ENCODE measurements around the gene MS4A18. TPM values are rescaled to one million over a fixed set of nuclear protein-coding genes. Genes with fewer than 3 reads are reported as not detected.

MS4A18 gene
- total RNA-seq: not detected in 2 replicates

DNA sequence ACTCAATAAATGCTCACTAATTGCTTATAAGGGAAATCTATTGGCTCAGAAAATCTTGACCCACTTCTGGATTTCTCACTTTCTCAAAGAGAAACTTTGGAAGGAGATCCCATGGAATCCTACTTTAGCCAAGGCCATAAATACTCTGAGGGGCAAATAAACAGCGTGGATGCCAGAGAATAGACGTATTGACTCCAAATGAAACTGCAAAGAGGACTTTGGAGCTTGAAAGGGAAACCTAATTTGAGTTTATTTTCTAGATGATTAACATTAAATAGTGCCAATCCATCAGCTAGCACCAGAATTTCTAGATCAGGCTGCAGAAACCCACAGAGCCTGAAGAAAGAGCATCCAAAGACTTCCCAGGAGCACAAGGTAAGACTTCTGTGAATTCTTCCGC, at the start of gene MS4A18:
Gene MS4A18 (plus strand): TSS at position 301 of the 400 bp plus-strand sequence.

DNA sequence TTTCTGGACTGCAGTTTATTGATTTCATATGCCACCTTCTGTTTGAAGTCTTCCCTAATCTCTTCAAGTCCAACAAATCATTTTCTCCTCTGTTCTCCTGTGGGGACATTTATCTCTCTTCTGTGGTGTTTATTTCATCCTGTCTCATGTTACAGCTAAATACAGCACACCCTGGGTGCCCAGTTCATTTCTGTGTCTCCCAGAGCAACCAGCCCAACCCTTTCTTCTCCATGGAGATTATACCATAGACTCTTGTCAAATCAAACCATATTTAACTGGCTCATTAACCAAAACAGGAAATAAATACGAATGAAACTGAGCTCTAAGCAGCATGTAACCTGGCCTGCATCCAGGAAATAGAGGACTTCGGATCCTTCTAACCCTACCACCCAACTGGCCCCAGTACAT, 25.2 kb upstream of the MS4A18 start, which contains the start of gene MS4A8:
Gene MS4A8 (plus strand): TSS at position 329 of the 408 bp plus-strand sequence. CDS start 1,249 bp downstream, outside the sequence.

DNA sequence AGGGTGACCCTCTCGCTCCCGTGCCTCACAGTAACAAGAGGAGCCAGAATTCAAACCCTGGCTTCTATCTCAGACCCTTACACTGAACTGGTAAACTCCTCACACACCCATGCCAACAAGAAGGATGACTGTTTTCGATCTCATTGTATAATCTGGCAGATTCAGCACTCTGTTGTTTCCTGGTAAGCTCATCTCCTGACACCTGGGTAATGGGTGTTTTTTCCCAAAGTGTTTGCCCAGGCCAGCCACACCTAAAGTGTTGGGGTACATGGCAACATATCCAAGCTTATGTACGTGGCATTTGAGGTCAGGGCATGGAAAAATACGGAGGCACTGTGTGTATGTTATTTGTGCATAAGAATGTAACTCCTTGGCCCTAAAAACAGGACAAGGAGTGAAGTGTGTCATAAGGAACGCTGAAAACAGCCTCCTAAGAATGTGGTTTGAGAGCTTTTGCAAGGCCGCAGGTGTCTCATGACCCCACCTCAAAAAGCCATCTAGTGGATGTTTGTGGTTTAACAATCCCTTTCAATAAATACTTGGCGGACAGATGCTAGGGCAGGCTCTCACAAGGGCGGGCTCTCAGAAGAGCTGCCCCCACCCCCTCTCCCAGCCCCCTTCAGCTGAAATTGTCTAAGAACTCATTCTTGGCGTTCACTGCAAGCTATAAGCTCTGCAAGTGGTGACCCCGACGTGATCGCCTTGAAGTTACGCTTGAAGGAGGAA, 31.9 kb downstream of the MS4A18 start, which contains the start of gene MS4A15:
Gene MS4A15 (plus strand): TSS at position 561 of the 726 bp plus-strand sequence. CDS start 6,867 bp downstream, outside the sequence.

DNA sequence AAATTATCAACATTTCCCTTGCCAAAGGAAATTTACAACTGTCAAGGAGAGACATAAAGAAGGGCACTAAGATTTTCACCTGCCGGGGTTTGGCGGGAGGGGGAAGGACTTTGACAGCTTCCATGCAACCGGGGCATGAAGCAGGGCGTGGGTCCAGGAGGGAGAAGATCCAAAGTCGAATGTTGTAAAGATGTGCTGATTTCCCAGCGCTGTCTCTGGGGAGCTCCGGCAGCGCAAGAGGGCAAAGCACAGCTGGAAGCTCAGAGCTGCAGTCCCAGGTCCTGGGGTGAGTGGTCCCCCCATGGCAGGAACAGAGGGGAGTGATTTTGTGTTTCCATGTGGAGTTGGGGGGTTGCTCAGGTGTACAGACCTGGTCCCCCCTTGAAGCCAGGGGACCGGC, 60.6 kb downstream of the MS4A18 start, which contains the start of gene MS4A10:
Gene MS4A10 (plus strand): TSS at position 198 of the 400 bp plus-strand sequence. CDS start 5,003 bp downstream, outside the sequence.

Other genes starting within 250 kb of the MS4A18 start
- gene MS4A12, start 231.9 kb upstream of the MS4A18 start, total RNA-seq: not detected in 2 replicates
- gene MS4A13, start 209.3 kb upstream of the MS4A18 start, total RNA-seq: not detected in 2 replicates
- not detected in 2 replicates for gene MS4A8, start 25.1 kb upstream of the MS4A18 start, total RNA-seq
- not detected in 2 replicates for gene MS4A15, start 32.1 kb downstream of the MS4A18 start, total RNA-seq
- gene MS4A10, start 60.6 kb downstream of the MS4A18 start, total RNA-seq: not detected in 2 replicates
- gene CCDC86, start 117.4 kb downstream of the MS4A18 start, total RNA-seq: 49.3 and 59.6 TPM in 2 replicates
- 0.16 and 0.38 TPM in 2 replicates for gene PTGDR2, start 131.2 kb downstream of the MS4A18 start, total RNA-seq
- gene ZP1, start 142.8 kb downstream of the MS4A18 start, total RNA-seq: 0.16 and 2.8 TPM in 2 replicates
- gene PRPF19, start 181.9 kb downstream of the MS4A18 start, total RNA-seq: 76.7 and 148 TPM in 2 replicates
- 71.0 and 107 TPM in 2 replicates for gene TMEM109, start 189.4 kb downstream of the MS4A18 start, total RNA-seq
- 136 and 142 TPM in 2 replicates for gene TMEM132A, start 199.7 kb downstream of the MS4A18 start, total RNA-seq
- 0.65 and 1.9 TPM in 2 replicates for gene SLC15A3, start 227.5 kb downstream of the MS4A18 start, total RNA-seq
- 0.25 and 0.33 TPM in 2 replicates for gene CD6, start 247.0 kb downstream of the MS4A18 start, total RNA-seq